Prostate gland (tissue), 2 donors: ENCODE results near the gene TIE1. TPM values are rescaled to one million over a fixed set of nuclear protein-coding genes. Genes with fewer than 3 reads are reported as not detected.

Experiments
- DNase-seq: peaks from one replicate; pipeline ENCODE4 v3.0.0-alpha.2; 2019; ENCODE audit warnings: low spot score
- H3K27ac ChIP-seq, 2 donors: fragments of 200-600 bp; sonication (generic); 2 replicates each; pipeline ENCODE4 v1.5.1; 2017 to 2019
- H3K27me3 ChIP-seq: fragments of 200-600 bp; sonication (generic); replicated peaks from 2 replicates; pipeline ENCODE4 v1.5.1; 2019; ENCODE audit not compliant: insufficient read depth
- H3K36me3 ChIP-seq, 2 donors: fragments of 200-600 bp; sonication (generic); 1 replicate in 1 of 2; 2 replicates in 1 of 2; pipeline versions ENCODE4 v1.5.1 to v1.8.1; 2017 to 2019
- H3K4me1 ChIP-seq: fragments of 200-600 bp; sonication (generic); replicated peaks from 2 replicates; pipeline ENCODE4 v1.5.1; 2019
- H3K4me3 ChIP-seq, 2 donors: fragments of 200-600 bp; sonication (generic); 2 replicates each; pipeline ENCODE4 v1.5.1; 2017 to 2019
- H3K9me3 ChIP-seq: fragments of 200-600 bp; sonication (generic); 2 replicates; pipeline ENCODE4 v1.5.1; 2017
- CTCF ChIP-seq, 4 experiments: fragments of 200-600 bp in 2 of 4; fragments of 450-650 bp in 2 of 4; sonication (generic) in 2 of 4; IDR thresholded peaks; 1 replicate in 3 of 4; 2 replicates in 1 of 4; pipeline ENCODE4 v1.5.1; 2016 to 2019; ENCODE audit warnings: antibody characterized with exemption in 4 of 4, mild to moderate bottlenecking in 2 of 4, moderate library complexity in 2 of 4
- POLR2A ChIP-seq: fragments of 450-650 bp; IDR thresholded peaks from one replicate; pipeline ENCODE4 v1.6.1; 2016; ENCODE audit warnings: antibody characterized with exemption, mild to moderate bottlenecking
- POLR2AphosphoS5 ChIP-seq: sonication (generic); formaldehyde crosslinking; IDR thresholded peaks from one replicate; pipeline ENCODE4 v1.6.1; 2017; ENCODE audit warnings: antibody characterized with exemption
- WGBS: methylation state at CpG from one replicate; pipeline ENCODE4 v1.1.5; 2018; 5-methylcytosine and 5-hydroxymethylcytosine counted together
- intact Hi-C: fragments of 100-400 bp; cut with DNase I; formaldehyde crosslinking; loops from one replicate; pipeline ENCODE4 v1.14.2; 2022
- total RNA-seq, 2 donors: library from RNA; depleted of rRNA; stranded (reverse); fragments of >200 nt; gene quantifications; one replicate each; pipeline ENCODE4 v1.1.0, GENCODE V29; 2016

TIE1 gene
- total RNA-seq, 2 donors from 2014 or later, result 18.7 to 21.7 TPM

GRCh38 chr1:43359696-43360095 is 58.9 kb downstream of the TIE1 start:
- WGBS, result 43% methylated on average over 11 of the region's 11 CpGs
- intact Hi-C loops, result no loop called here
- H3K4me3 ChIP-seq, result no peak overlapping the region

GRCh38 chr1:43360616-43361015 is 59.8 kb downstream of the TIE1 start:
- 83% methylated on average over 4 of the region's 4 CpGs for WGBS
- peaks cover 10% of the 10 kb centered on the region for H3K4me1 ChIP-seq
- peaks cover 7 to 18% of the 10 kb centered on the region in 2 donors for H3K36me3 ChIP-seq
- TF ChIP-seq CTCF (IDR thresholded peaks at IDR 0.05) (no peak), POLR2AphosphoS5 (no peak), POLR2A (no peak)
- H3K27ac ChIP-seq, result no peak overlapping the region
- H3K4me3 ChIP-seq, result no peak overlapping the region
- H3K27me3 ChIP-seq, result no peaks in the 10 kb centered on the region
- H3K9me3 ChIP-seq, result no peaks in the 10 kb centered on the region
- DNase-seq, result no peak
- intact Hi-C loops, result no loop called here

More at GRCh38 chr1:43359696-43360095, 58.9 kb downstream of the TIE1 start:
- H3K27ac ChIP-seq, result no peak overlapping the region
- no peak for DNase-seq
- no peaks in the 10 kb centered on the region for H3K27me3 ChIP-seq
- no peaks in the 10 kb centered on the region for H3K9me3 ChIP-seq
- H3K36me3 ChIP-seq, result peaks cover 5 to 14% of the 10 kb centered on the region in 2 donors
- peaks cover 5% of the 10 kb centered on the region for H3K4me1 ChIP-seq
- no peak for TF ChIP-seq POLR2A
- no peak for TF ChIP-seq CTCF (IDR thresholded peaks at IDR 0.05)
- no peak for TF ChIP-seq POLR2AphosphoS5

GRCh38 chr1:43363283-43363934 is 62.6 kb downstream of the TIE1 start:
- peaks cover 22% of the 10 kb centered on the region for H3K4me1 ChIP-seq
- no peak overlapping the region for H3K27ac ChIP-seq
- TF ChIP-seq POLR2AphosphoS5 (no peak), POLR2A (no peak), CTCF (IDR thresholded peaks at IDR 0.05) (no peak)
- H3K9me3 ChIP-seq, result no peaks in the 10 kb centered on the region
- no peak for DNase-seq
- no peaks in the 10 kb centered on the region for H3K27me3 ChIP-seq
- no peak overlapping the region for H3K4me3 ChIP-seq
- intact Hi-C loops, result no loop called here
- H3K36me3 ChIP-seq, result peaks cover 7 to 18% of the 10 kb centered on the region in 2 donors
- 73% methylated on average over 9 of the region's 9 CpGs for WGBS

- H3K27ac ChIP-seq, result no peak overlapping the region
- no peak for DNase-seq
- H3K4me1 ChIP-seq, result peaks cover 26% of the 10 kb centered on the region
- WGBS, result 80% methylated on average over 5 of the region's 5 CpGs
- TF ChIP-seq POLR2AphosphoS5 (no peak), POLR2A (no peak), CTCF (IDR thresholded peaks at IDR 0.05) (no peak)
- no peaks in the 10 kb centered on the region for H3K9me3 ChIP-seq
- no peak overlapping the region for H3K4me3 ChIP-seq
- intact Hi-C loops, result no loop called here
- H3K27me3 ChIP-seq, result no peaks in the 10 kb centered on the region
- H3K36me3 ChIP-seq, result peaks cover 7 to 18% of the 10 kb centered on the region in 2 donors
Measured at GRCh38 chr1:43363935-43364525, 63.2 kb downstream of the TIE1 start.

- no peak for TF ChIP-seq CTCF (IDR thresholded peaks at IDR 0.05)
- no peak for TF ChIP-seq POLR2AphosphoS5
- no peak for TF ChIP-seq POLR2A
- Histone ChIP-seq H3K4me1 (peaks cover 22% of the 10 kb centered on the region), H3K9me3 (no peaks in the 10 kb centered on the region), H3K27me3 (no peaks in the 10 kb centered on the region), H3K4me3 (peak overlapping the region in 1 of 2 donors; percentile 66), H3K27ac (peak overlapping the region; percentile 89 to 91), H3K36me3 (peaks cover 7 to 18% of the 10 kb centered on the region in 2 donors)
- 63% methylated on average over 2 of the region's 2 CpGs for WGBS
- intact Hi-C loops, result loop anchor here (5.0 kb wide), 1 partner anchor 128 kb away; no protein-coding TSS in a partner anchor
- no peak for DNase-seq
Measured at GRCh38 chr1:43365678-43366077, 64.9 kb downstream of the TIE1 start.
